Kidney capillary endothelial cell (primary cell): Measurements from ENCODE around the gene EVA1C.
A peak's percentile ranks its signal among the peaks of the same experiment; 100 is the strongest.

Experiments used
- DNase-seq: peaks from one replicate; pipeline ENCODE4 v3.0.0-alpha.2; 2018; ENCODE audit warnings: low spot score

Gene EVA1C

GRCh38 chr21:32562426-32562825 is 149.9 kb downstream of the EVA1C start:
- peak; percentile 30 for DNase-seq

GRCh38 chr21:32562915-32563314 is 150.4 kb downstream of the EVA1C start:
- no peak for DNase-seq
